GM12875 (cell line): ENCODE measurements around the gene ST6GAL1.

Source experiments
- H3K4me3 ChIP-seq: one replicate; pipeline ENCODE4 v1.5.1; 2011; ENCODE audit warnings: low read depth, low read length, control low read depth
- CTCF ChIP-seq: IDR thresholded peaks from 2 replicates; pipeline ENCODE4 v1.5.1; 2011; ENCODE audit warnings: low read depth, mild to moderate bottlenecking, control low read depth, inconsistent platforms, low read length, moderate library complexity, borderline replicate concordance; ENCODE audit not compliant: insufficient read depth

The ST6GAL1 gene

DNA sequence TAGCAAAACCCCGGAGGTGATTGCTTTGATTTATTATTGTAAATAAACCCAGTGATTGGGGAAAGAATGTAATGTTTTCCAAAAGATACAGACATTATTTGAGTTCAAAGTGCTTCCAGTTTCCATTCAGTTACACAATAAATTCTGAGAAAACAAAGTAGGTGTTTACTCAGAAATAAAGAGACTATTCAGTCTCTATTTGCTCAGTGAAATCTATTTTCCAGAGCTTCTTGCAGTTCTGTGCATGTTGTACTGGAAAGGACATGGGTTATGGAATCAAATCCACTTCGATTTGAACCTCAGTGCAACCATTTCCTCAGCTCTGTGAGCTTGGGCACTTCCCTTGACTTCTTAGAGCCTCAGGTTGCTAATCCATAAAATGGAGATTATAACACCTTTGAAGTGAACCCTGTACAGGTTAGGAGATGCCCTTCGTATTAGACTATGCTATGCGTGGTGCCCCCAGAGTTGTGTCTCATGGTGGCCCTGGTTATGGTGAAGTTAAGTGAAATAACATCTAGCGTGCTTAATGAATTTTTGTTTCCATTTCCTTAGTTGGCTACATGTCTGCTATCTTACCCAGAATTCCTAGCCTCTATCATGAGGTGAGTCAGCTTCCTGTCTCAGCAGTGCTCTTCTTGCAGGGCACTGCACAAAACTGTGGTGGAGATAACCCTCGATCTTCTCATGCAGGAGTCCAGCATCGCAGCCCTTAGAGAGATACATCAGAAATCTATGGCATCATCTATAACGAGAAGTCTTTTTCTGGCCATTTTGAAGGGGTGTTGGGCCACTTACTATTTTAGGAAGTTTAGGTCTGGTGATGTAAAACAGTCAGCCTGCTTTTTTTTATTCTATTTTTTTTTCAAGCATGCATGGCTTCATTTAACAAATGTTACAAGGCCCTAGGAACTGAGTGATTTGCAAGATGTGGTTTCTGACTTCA, 111.3 kb downstream of the ST6GAL1 start:
- H3K4me3 ChIP-seq: no peak overlapping the region
- no peak for TF ChIP-seq CTCF

DNA sequence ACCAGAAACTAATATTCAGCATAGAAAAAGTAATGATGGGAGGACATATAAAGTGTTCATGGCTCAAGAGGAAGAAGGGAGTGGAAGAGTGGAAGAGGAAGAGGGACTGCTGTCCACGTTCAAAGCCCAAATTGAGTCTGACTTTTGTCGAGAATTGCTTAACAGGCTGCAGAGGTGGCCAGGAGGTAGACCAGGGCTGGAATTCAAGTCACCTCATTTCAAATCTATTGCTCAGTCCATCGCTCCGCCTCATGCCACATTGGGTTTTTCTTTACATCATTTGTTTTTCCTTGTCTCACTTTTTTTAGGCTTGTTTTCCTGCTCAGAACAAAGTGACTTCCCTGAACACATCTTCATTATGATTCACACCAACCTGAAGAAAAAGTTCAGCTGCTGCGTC, 112.0 kb downstream of the ST6GAL1 start:
- no peak for TF ChIP-seq CTCF
- no peak overlapping the region for H3K4me3 ChIP-seq

DNA sequence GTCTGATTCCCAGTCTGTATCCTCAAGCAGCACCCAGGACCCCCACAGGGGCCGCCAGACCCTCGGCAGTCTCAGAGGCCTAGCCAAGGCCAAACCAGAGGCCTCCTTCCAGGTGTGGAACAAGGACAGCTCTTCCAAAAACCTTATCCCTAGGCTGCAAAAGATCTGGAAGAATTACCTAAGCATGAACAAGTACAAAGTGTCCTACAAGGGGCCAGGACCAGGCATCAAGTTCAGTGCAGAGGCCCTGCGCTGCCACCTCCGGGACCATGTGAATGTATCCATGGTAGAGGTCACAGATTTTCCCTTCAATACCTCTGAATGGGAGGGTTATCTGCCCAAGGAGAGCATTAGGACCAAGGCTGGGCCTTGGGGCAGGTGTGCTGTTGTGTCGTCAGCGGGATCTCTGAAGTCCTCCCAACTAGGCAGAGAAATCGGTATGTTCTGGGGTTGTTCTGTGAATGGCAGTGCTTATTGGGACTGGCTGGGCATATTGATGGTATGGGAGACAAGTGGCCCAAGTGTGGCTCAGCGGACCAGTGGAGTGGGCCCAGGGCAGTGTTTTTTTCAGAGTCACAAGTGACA, 112.6 kb downstream of the ST6GAL1 start:
- H3K4me3 ChIP-seq: no peak overlapping the region
- TF ChIP-seq CTCF: no peak

GRCh38 chr3:187044206-187044605, 113.9 kb downstream of the ST6GAL1 start:
- TF ChIP-seq CTCF: no peak
- H3K4me3 ChIP-seq: no peak overlapping the region

GRCh38 chr3:187044867-187045552, 114.7 kb downstream of the ST6GAL1 start:
- H3K4me3 ChIP-seq: no peak overlapping the region
- TF ChIP-seq CTCF: no peak

GRCh38 chr3:187046033-187046432, 115.7 kb downstream of the ST6GAL1 start:
- no peak overlapping the region for H3K4me3 ChIP-seq
- TF ChIP-seq CTCF: no peak
